Hepatocyte (in vitro differentiated cells): ENCODE results near the gene EEF1AKMT2.

Source experiments
- CTCF ChIP-seq: fragments of 200-600 bp; sonication (generic); IDR thresholded peaks from 2 replicates; pipeline ENCODE4 v1.5.1; 2016; ENCODE audit warnings: antibody characterized with exemption, mild to moderate bottlenecking; ENCODE audit not compliant: poor library complexity
- EZH2 ChIP-seq: fragments of 200-600 bp; sonication (generic); IDR thresholded peaks from 2 replicates; pipeline ENCODE4 v1.6.1; 2016; ENCODE audit warnings: antibody characterized with exemption, mild to moderate bottlenecking, borderline replicate concordance
- EZH2phosphoT487 ChIP-seq: fragments of 200-600 bp; sonication (generic); IDR thresholded peaks from one replicate; pipeline ENCODE4 v1.6.1; 2018; ENCODE audit warnings: antibody characterized with exemption, mild to moderate bottlenecking, low read depth, moderate library complexity; ENCODE audit not compliant: unreplicated experiment, severe bottlenecking

DNA sequence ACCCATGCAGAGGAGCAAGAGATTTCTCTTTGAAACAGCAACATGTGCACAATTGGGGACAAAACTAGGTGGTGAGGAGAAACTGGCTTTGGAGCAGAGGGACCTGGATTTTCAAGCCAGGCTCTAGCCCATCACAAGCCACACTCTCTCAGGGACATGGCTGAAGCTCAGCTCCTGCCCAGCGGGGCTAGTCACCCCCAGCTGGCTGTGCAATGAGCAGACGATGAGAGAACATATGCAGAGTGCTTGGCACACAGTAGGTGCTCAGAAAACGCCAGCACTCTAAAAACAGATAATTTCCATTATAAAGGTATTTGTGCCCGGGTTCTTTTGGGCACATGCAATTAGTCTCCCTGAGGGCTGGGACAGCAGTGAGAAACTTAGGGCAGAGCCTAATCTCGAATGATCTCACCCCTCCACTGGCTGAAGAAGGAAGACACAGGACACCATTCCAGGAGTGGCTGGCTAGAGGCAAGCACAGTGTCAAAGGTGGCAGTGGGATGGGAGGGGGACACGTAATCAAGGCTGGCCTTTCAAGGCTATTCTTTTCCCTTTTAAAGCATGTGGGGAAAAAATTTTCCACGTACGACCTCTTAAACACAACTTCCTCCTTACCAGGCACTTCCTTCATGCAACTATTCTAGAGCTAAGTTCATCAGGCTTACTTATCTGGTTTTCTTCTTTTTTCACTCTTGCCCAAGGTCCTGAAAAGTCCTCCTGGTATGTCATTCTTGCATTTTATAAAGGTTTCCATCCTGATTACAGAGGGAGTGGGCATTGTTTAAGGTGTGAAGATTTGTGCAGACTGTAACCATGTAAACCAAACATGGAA is 62.6 kb downstream of the EEF1AKMT2 start:
- TF ChIP-seq CTCF (no peak), EZH2 (no peak), EZH2phosphoT487 (no peak)
